HepG2 (cell line): Measurements from ENCODE around the gene UQCRHL. TPM values are rescaled to one million over a fixed set of nuclear protein-coding genes. Genes with fewer than 3 reads are reported as not detected.
A peak's percentile ranks its signal among the peaks of the same experiment; 100 is the strongest.

Experiments
- ATAC-seq: fragments of 200-7000 bp; cut with Tn5 transposase; 3 replicates; pipeline ENCODE4 v1.9.1; 2020; ENCODE audit warnings: mild to moderate bottlenecking, moderate library complexity
- BruUV-seq: library from RNA; stranded (reverse); fragments of 400-500 nt; replicated peaks from 2 replicates; lab custom pipeline; 2021; lab: Mats Ljungman, UMichigan
- CTCF ChIA-PET: fragments of 300-600 bp; formaldehyde crosslinking; extraction: SDS; loops from one replicate; lab custom pipeline; 2021; ENCODE audit warnings: low total read pairs, inconsistent platforms, low intra/inter-chr PET ratio; lab: Yijun Ruan, JAX
- POLR2A ChIA-PET: fragments of 350-600 bp; sonication (Branson Sonifier 250); formaldehyde crosslinking; loops from one replicate; lab custom pipeline; 2020; ENCODE audit warnings: antibody characterized with exemption, inconsistent platforms; lab: Yijun Ruan, JAX
- DNase-seq: peaks from one replicate; pipeline ENCODE4 v3.0.0-alpha.2; 2015; ENCODE audit warnings: low spot score
- FAIRE-seq: peaks from 3 replicates; lab custom pipeline; 2011; peaks lifted over from hg19 to GRCh38; lab: Jason Lieb, UNC
- H2AFZ ChIP-seq: one replicate; pipeline ENCODE4 v1.6.1; 2011; ENCODE audit warnings: low read length, inconsistent platforms
- H3K27ac ChIP-seq: fragments of 300-600 bp; 3 replicates; pipeline ENCODE4 v1.8.0; 2011; ENCODE audit warnings: mixed run types, mild to moderate bottlenecking, mixed read lengths, low read length, inconsistent platforms; ENCODE audit not compliant: insufficient read depth; ENCODE audit errors: extremely low read length
- H3K27me3 ChIP-seq, 2 experiments: fragments of 200-600 bp in 1 of 2; 2 replicates in 1 of 2; 3 replicates in 1 of 2; pipeline versions ENCODE4 v1.6.0 to v1.8.0; 2011; ENCODE audit warnings: low read length in 2 of 2, mild to moderate bottlenecking in 2 of 2, moderate library complexity in 2 of 2, inconsistent platforms in 1 of 2; ENCODE audit not compliant: insufficient read depth in 2 of 2, control insufficient read depth in 1 of 2
- H3K36me3 ChIP-seq, 2 experiments: fragments of 200-600 bp in 1 of 2; replicated peaks in 1 of 2; 2 replicates in 1 of 2; 3 replicates in 1 of 2; pipeline versions ENCODE4 v1.5.1 to v1.8.0; 2011; ENCODE audit warnings: low read length in 2 of 2, inconsistent platforms in 1 of 2; ENCODE audit not compliant: insufficient read depth in 2 of 2, control insufficient read depth in 1 of 2
- H3K4me1 ChIP-seq: 2 replicates; pipeline ENCODE4 v1.5.1; 2012; ENCODE audit warnings: low read length, inconsistent platforms; ENCODE audit not compliant: insufficient read depth
- H3K4me2 ChIP-seq: 2 replicates; pipeline ENCODE4 v1.6.0; 2011; ENCODE audit warnings: low read depth, low read length, inconsistent platforms
- H3K4me3 ChIP-seq, 3 experiments: fragments of 200-600 bp in 1 of 3; sonication (generic), shearing (Covaris generic) in 1 of 3; replicated peaks in 1 of 3; 2 replicates each; pipeline ENCODE4 v1.5.1; 2011 to 2016; ENCODE audit warnings: low read length in 3 of 3, inconsistent platforms in 2 of 3, low read depth in 2 of 3, mild to moderate bottlenecking in 2 of 3, control low read depth in 1 of 3, mixed read lengths in 1 of 3; ENCODE audit not compliant: insufficient read depth in 1 of 3
- H3K79me2 ChIP-seq: one replicate; pipeline ENCODE4 v1.6.1; 2011; ENCODE audit warnings: low read length, inconsistent platforms; ENCODE audit not compliant: insufficient read depth
- H3K9ac ChIP-seq: 2 replicates; pipeline ENCODE4 v1.6.0; 2011; ENCODE audit warnings: mild to moderate bottlenecking, low read depth, low read length, inconsistent platforms; ENCODE audit not compliant: insufficient read depth
- H3K9me3 ChIP-seq: 2 replicates; pipeline ENCODE4 v1.5.1; 2012; ENCODE audit warnings: mild to moderate bottlenecking, low read length
- H4K20me1 ChIP-seq: 2 replicates; pipeline ENCODE4 v1.6.0; 2011; ENCODE audit warnings: inconsistent platforms, mild to moderate bottlenecking, low read length, moderate library complexity; ENCODE audit not compliant: insufficient read depth
- ARNT ChIP-seq: fragments of 450-650 bp; IDR thresholded peaks from 2 replicates; pipeline ENCODE4 v1.6.1; 2017
- CBX5 ChIP-seq: sonication (generic); formaldehyde crosslinking; IDR thresholded peaks from 2 replicates; pipeline ENCODE4 v1.4.0; 2020; ENCODE audit warnings: missing genetic modification reagents, borderline replicate concordance
- FOXM1 ChIP-seq: sonication (generic); formaldehyde crosslinking; IDR thresholded peaks from 2 replicates; pipeline ENCODE4 v1.5.0; 2020; ENCODE audit warnings: missing genetic modification reagents
- GZF1 ChIP-seq: sonication (generic); formaldehyde crosslinking; IDR thresholded peaks from 2 replicates; pipeline ENCODE4 v1.5.1; 2020; ENCODE audit warnings: mild to moderate bottlenecking, missing genetic modification reagents
- KLF15 ChIP-seq: sonication (generic); formaldehyde crosslinking; IDR thresholded peaks from 2 replicates; pipeline ENCODE4 v1.8.1; 2023; ENCODE audit warnings: borderline replicate concordance, mild to moderate bottlenecking, inconsistent platforms, missing genetic modification reagents, mixed read lengths
- MAFF ChIP-seq: IDR thresholded peaks from 2 replicates; pipeline ENCODE4 v1.6.1; 2011; ENCODE audit warnings: low read depth, low read length, improper control_type of control experiment
- MAZ ChIP-seq, 2 experiments: sonication (generic) in 1 of 2; formaldehyde crosslinking in 1 of 2; IDR thresholded peaks; 2 replicates each; pipeline versions ENCODE4 v1.5.0 to v1.6.1; 2012 to 2020; ENCODE audit warnings: low read depth in 2 of 2, mild to moderate bottlenecking in 2 of 2, borderline replicate concordance in 1 of 2, improper control_type of control experiment in 1 of 2, low read length in 1 of 2, missing genetic modification reagents in 1 of 2, moderate library complexity in 1 of 2
- MIER3 ChIP-seq: IDR thresholded peaks from 2 replicates; pipeline ENCODE4 v1.6.1; 2016; ENCODE audit warnings: missing compliant biosample characterization, borderline replicate concordance
- PHF21A ChIP-seq: sonication (generic); formaldehyde crosslinking; IDR thresholded peaks from 2 replicates; pipeline ENCODE4 v1.5.0; 2020; ENCODE audit warnings: mild to moderate bottlenecking, missing genetic modification reagents
- RBFOX2 ChIP-seq: fragments of 200-400 bp; formaldehyde crosslinking; IDR thresholded peaks from 2 replicates; pipeline ENCODE4 v1.6.1; 2017; ENCODE audit warnings: low read depth, mild to moderate bottlenecking, low read length
- RELA ChIP-seq: sonication (generic); formaldehyde crosslinking; IDR thresholded peaks from 2 replicates; pipeline ENCODE4 v1.4.0; 2020; ENCODE audit warnings: missing genetic modification reagents
- SSRP1 ChIP-seq: IDR thresholded peaks from 2 replicates; pipeline ENCODE4 v1.6.1; 2016; ENCODE audit warnings: control low read depth
- STAG1 ChIP-seq: sonication (generic); formaldehyde crosslinking; IDR thresholded peaks from 2 replicates; pipeline ENCODE4 v1.4.0; 2020; ENCODE audit warnings: missing genetic modification reagents
- SUZ12 ChIP-seq: fragments of 150-350 bp; IDR thresholded peaks from 2 replicates; pipeline ENCODE4 v1.6.1; 2014; ENCODE audit warnings: low read depth, low read length
- ZBTB38 ChIP-seq: sonication (generic); formaldehyde crosslinking; IDR thresholded peaks from 2 replicates; pipeline ENCODE4 v1.5.1; 2020; ENCODE audit warnings: mild to moderate bottlenecking, missing genetic modification reagents
- ZNF180 ChIP-seq: sonication (generic); formaldehyde crosslinking; IDR thresholded peaks from 2 replicates; pipeline ENCODE4 v1.4.0; 2020; ENCODE audit warnings: low read depth, missing genetic modification reagents, borderline replicate concordance
- ZNF234 ChIP-seq: sonication (generic); formaldehyde crosslinking; conservative IDR thresholded peaks from 2 replicates; pipeline ENCODE4 v1.5.1; 2020; ENCODE audit warnings: mild to moderate bottlenecking, missing genetic modification reagents
- ZNF451 ChIP-seq: sonication (generic); formaldehyde crosslinking; IDR thresholded peaks from 2 replicates; pipeline ENCODE4 v1.5.0; 2020; ENCODE audit warnings: mild to moderate bottlenecking, missing genetic modification reagents
- ZNF570 ChIP-seq: sonication (generic); formaldehyde crosslinking; IDR thresholded peaks from 2 replicates; pipeline ENCODE4 v1.4.0; 2020; ENCODE audit warnings: mild to moderate bottlenecking, missing genetic modification reagents, borderline replicate concordance
- ZNF614 ChIP-seq: IDR thresholded peaks from 2 replicates; pipeline ENCODE4 v1.6.1; 2018; ENCODE audit warnings: missing biosample characterization, missing genetic modification reagents, inconsistent platforms, borderline replicate concordance
- ZNF776 ChIP-seq: sonication (generic); formaldehyde crosslinking; IDR thresholded peaks from 2 replicates; pipeline ENCODE4 v1.4.0; 2020; ENCODE audit warnings: mild to moderate bottlenecking, missing genetic modification reagents
- ZNF891 ChIP-seq: sonication (generic); formaldehyde crosslinking; IDR thresholded peaks from 2 replicates; pipeline ENCODE4 v1.5.0; 2020; ENCODE audit warnings: mild to moderate bottlenecking, missing genetic modification reagents
- WGBS: methylation state at CpG from one replicate; pipeline ENCODE4 v1.1.6; 2017; ENCODE audit warnings: low lambda C conversion rate; 5-methylcytosine and 5-hydroxymethylcytosine counted together
- in situ Hi-C: cut with HindIII; loops from 2 replicates; pipeline ENCODE4 v1.10.0; 2017; ENCODE audit warnings: low pct_unique_long_range_greater_than_20kb; ENCODE audit not compliant: extremely low pct_ligation_motif_present
- intact Hi-C: fragments of 100-400 bp; cut with micrococcal nuclease; formaldehyde crosslinking; loops from one replicate; pipeline ENCODE4 v1.10.0; 2022; ENCODE audit not compliant: unreplicated experiment
- polyA plus RNA-seq, 8 experiments: library from polyadenylated mRNA; depleted of rRNA in 3 of 8; stranded (reverse) in 7 of 8; unstranded in 1 of 8; fragments of >200 nt; fragmentation: Illumina TruSeq in 4 of 8; extraction: Trizol in 4 of 8; gene quantifications; 2 replicates each; pipeline versions ENCODE4 v1.2.1 to v1.2.3, GENCODE V29; 2011 to 2016; ENCODE audit warnings: low read depth in 4 of 8, missing spikeins in 1 of 8, mixed read lengths in 1 of 8; ENCODE audit not compliant: insufficient read depth in 1 of 8
- total RNA-seq, 5 experiments: library from RNA; depleted of rRNA; stranded (reverse); fragments of >200 nt; fragmentation: Illumina TruSeq; extraction: Trizol; gene quantifications; 2 replicates each; pipeline ENCODE4 v1.2.3, GENCODE V29; 2016; ENCODE audit warnings: low read depth in 1 of 5
- TF ChIP-seq, protein P1 (sequence below): sonication (generic); formaldehyde crosslinking; IDR thresholded peaks from 2 replicates; pipeline ENCODE4 v1.5.0; 2020; ENCODE audit warnings: missing genetic modification reagents
- TF ChIP-seq, protein P2 (sequence below): sonication (generic); formaldehyde crosslinking; conservative IDR thresholded peaks from 2 replicates; pipeline ENCODE4 v1.8.0; 2022; ENCODE audit warnings: low read depth, missing genetic modification reagents

UQCRHL gene
- total and polyA plus RNA-seq, 2 of the 13 experiments (the other 11 are each of a cell fraction or from before 2014, with no cell fraction given): 1.8 to 2.3 TPM

DNA sequence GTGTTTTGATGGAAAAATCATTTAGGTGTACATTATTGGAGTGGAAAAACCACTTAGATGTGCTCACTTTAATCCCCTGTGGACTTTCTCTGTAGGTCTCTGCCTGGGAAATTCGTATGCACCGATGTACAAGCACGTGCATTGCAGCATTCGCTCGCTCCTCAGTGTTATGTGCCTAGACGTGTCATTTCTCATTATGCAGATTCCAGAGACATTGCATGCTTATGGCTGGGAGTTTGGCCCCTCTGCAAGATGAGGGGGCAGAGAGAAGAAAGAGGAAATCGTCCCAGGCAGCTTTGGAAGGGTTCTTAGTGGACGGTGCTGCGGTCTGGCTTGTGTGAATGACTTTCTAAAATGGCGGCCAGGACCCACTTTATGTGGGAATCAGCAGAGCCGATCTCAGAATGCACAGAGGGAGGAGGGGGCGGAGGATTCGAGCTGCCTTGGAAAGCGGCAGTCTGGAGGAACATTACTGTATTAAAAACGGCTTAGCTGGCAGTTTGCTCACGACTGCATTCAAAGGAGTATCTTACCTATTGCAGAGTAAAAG, 42.4 kb upstream of the UQCRHL start:
- Histone ChIP-seq H3K4me1 (peaks cover 44% of the 10 kb centered on the region), H3K27me3 (no peaks in the 10 kb centered on the region; a peak in 2 of 5 replicates), H4K20me1 (no peaks in the 10 kb centered on the region), H3K4me2 (peak overlapping the region; percentile 95), H3K36me3 (no peaks in the 10 kb centered on the region), H3K79me2 (peaks cover 80% of the 10 kb centered on the region), H3K9ac (peak overlapping the region; percentile 91), H3K27ac (peak overlapping the region; percentile 99), H2AFZ (no peak overlapping the region), H3K9me3 (no peaks in the 10 kb centered on the region), H3K4me3 (peak overlapping the region; percentile 83 to 98 (median 98))
- peak; percentile 50 for ATAC-seq
- 3% methylated on average over 16 of the region's 16 CpGs for WGBS
- ChIA-PET POLR2A (interaction anchor here (0.6 to 10.4 kb wide), 12 partner anchors 10 to 126 kb away, joined by 3 to 208 read pairs (median 6); partner anchors contain the start of gene ZBTB17), CTCF (no interaction called here)
- intact Hi-C loops (loop anchor here (1.0 to 5.0 kb wide), 3 partner anchors 35 to 48 kb away; no protein-coding TSS in a partner anchor), in situ Hi-C loops (no loop called here)
- no peak for FAIRE-seq
- no TSS peak for BruUV-seq
- DNase-seq: peak; percentile 65
- TF ChIP-seq ARNT: no peak
- 0 out of 2 replicates have a peak, but pooled peaks have one; percentile 4 for TF ChIP-seq ZBTB38 (CRISPR knock-in tag)
- no peak for TF ChIP-seq ZNF891 (CRISPR knock-in tag)
- peak; percentile 45; the same call in 1 of the 2 replicates for TF ChIP-seq RBFOX2
- TF ChIP-seq SSRP1 (CRISPR knock-in tag): no peak
- no peak for TF ChIP-seq CBX5 (CRISPR knock-in tag)
- TF ChIP-seq ZNF180 (CRISPR knock-in tag): no peak
- TF ChIP-seq FOXM1 (CRISPR knock-in tag): no peak
- TF ChIP-seq PHF21A (CRISPR knock-in tag): no peak; the same call in 1 of the 2 replicates
- TF ChIP-seq ZNF451: no peak
- TF ChIP-seq ZNF614 (CRISPR knock-in tag): no peak
- TF ChIP-seq MAFF: peak; percentile 64; the same call in 1 of the 2 replicates
- TF ChIP-seq KLF15 (CRISPR knock-in tag): no peak
- TF ChIP-seq SUZ12: no peak
- no peak for TF ChIP-seq GZF1
- no peak for TF ChIP-seq MAZ (IDR thresholded peaks at IDR 0.05; ENCODE audit: borderline replicate concordance, low read depth, low read length)
- TF ChIP-seq MAZ (CRISPR knock-in tag; IDR thresholded peaks at IDR 0.05; ENCODE audit: low read depth): peak; percentile 37; the same call in 1 of the 2 replicates
- no peak for TF ChIP-seq ZNF570
- TF ChIP-seq, protein P1, sequence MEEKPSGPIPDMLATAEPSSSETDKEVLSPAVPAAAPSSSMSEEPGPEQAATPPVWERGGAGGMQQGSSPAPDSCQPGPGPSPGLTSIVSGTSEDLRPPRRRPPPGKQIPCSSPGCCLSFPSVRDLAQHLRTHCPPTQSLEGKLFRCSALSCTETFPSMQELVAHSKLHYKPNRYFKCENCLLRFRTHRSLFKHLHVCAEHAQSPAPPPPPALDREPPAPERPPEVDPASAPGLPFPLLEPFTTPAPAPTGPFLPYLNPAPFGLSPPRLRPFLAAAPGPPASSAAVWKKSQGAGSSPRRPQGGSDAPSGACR (CRISPR knock-in tag): peak; percentile 6; the same call in 1 of the 2 replicates
- no peak for TF ChIP-seq RELA
- TF ChIP-seq, protein P2, sequence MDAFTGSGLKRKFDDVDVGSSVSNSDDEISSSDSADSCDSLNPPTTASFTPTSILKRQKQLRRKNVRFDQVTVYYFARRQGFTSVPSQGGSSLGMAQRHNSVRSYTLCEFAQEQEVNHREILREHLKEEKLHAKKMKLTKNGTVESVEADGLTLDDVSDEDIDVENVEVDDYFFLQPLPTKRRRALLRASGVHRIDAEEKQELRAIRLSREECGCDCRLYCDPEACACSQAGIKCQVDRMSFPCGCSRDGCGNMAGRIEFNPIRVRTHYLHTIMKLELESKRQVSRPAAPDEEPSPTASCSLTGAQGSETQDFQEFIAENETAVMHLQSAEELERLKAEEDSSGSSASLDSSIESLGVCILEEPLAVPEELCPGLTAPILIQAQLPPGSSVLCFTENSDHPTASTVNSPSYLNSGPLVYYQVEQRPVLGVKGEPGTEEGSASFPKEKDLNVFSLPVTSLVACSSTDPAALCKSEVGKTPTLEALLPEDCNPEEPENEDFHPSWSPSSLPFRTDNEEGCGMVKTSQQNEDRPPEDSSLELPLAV (CRISPR knock-in tag): no peak
- no peak; the same call in 1 of the 2 replicates for TF ChIP-seq ZNF234
- no peak for TF ChIP-seq STAG1 (CRISPR knock-in tag)
- no peak for TF ChIP-seq MIER3 (CRISPR knock-in tag)
- no peak for TF ChIP-seq ZNF776 (CRISPR knock-in tag)
